Neural progenitor cell (in vitro differentiated cells): ENCODE results near the gene RBM15.
A peak's percentile ranks its signal among the peaks of the same experiment; 100 is the strongest.

Experiments
- CTCF ChIP-seq: fragments of 200-600 bp; sonication (generic); IDR thresholded peaks from 2 replicates; pipeline ENCODE4 v1.5.1; 2017; ENCODE audit warnings: antibody characterized with exemption, mild to moderate bottlenecking
- EZH2 ChIP-seq: fragments of 200-600 bp; sonication (generic); IDR thresholded peaks from 2 replicates; pipeline ENCODE4 v1.6.1; 2017; ENCODE audit warnings: antibody characterized with exemption, mild to moderate bottlenecking, moderate library complexity
- EZH2phosphoT487 ChIP-seq: fragments of 200-600 bp; sonication (generic); IDR thresholded peaks from 2 replicates; pipeline ENCODE4 v1.6.1; 2017; ENCODE audit warnings: antibody characterized with exemption

GRCh38 chr1:110339407-110340206, 430 bp downstream of the RBM15 start:
- peak; percentile 51 for TF ChIP-seq CTCF
- no peak for TF ChIP-seq EZH2phosphoT487
- no peak for TF ChIP-seq EZH2
